NCI-H146 treated with DMSO at 0.1 percent for 48 hours (cell line): ENCODE measurements around the gene CALY.

Source experiments
- DNase-seq: peaks from one replicate; lab custom pipeline; 2025; ENCODE audit not compliant: unreplicated experiment; lab: John Stamatoyannopoulos, UW

CALY gene

GRCh38 chr10:133312016-133312768 is 24.5 kb downstream of the CALY start:
- no peak for DNase-seq

GRCh38 chr10:133311570-133311969 is 25.1 kb downstream of the CALY start:
- no peak for DNase-seq

DNA sequence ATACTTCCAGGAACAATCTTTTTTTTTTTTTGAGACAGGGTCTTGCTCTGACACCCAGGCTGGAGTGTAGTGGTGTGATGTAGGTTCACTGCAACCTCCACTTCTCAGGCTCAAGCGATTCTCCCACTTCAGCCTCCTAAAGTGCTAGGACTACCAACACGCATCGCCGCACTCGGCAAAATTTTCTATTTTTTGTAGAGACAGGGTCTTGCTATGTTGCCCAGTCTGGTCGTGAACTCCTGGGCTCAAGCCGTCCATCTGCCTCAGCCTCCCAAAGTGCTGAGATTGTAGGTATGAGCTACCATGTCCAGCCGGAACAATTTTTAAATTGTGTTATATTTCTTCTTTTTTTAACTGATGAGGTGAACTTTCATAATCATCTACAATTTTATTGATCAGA is 25.9 kb downstream of the CALY start:
- no peak for DNase-seq

DNA sequence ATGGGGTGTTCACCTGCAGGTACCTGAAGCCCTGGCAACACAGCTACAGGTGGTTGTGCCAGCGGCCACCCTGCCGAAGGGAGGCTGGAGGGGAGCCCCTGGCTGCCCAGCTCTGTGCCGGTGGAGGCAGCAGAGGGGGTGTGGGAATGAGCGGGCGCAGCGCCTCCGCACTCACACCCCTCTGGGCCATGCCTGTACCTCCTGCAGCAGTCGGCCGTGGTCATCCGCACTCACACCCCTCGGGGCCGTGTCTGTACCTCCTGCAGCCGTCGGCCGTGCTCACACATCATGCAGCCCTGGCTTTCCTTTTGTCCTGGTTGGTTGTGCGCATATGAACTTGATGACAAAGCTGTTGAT is 26.3 kb downstream of the CALY start:
- DNase-seq, result no peak

GRCh38 chr10:133309720-133310398 is 26.8 kb downstream of the CALY start:
- no peak for DNase-seq

- DNase-seq, result peak; percentile 70
Measured at GRCh38 chr10:133309100-133309719, 27.5 kb downstream of the CALY start.

DNA sequence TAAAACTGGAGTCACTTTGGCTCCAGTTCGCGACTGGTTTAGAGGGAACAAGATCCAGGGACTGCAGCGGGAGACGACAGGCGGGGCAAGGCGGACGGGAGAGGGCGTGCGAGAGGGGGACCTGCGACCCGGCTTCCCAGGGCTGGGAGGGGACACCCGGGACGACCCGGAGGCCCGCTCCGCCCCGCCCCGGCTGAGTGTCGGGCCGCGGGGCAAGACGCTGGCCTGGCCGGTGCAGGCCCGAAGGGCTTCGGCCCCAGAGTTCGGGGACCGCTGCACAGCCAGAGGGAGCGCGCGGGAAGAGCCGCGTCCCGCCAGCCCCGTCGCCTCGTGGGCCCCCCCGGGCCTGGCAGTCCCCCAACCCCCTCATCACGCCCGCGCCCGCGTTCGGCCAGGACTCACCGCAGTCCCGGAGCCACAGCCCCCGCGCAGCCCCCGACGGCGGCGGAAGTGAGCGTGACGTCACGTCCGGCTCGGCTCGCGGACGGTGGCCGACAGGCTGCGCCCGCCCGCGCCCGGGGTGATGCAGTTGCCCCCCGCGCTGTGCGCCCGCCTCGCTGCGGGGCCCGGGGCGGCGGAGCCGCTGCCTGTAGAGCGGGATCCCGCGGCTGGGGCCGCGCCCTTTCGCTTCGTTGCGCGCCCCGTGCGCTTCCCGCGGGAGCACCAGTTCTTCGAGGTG is 28.1 kb downstream of the CALY start, which contains the start of the genes TUBGCP2 and ZNF511:
TUBGCP2 (minus strand) TSS at position 452 of the 679 bp plus-strand sequence. CDS start 5,931 bp downstream, outside the sequence.
ZNF511 (plus strand) TSS at position 494 of the 679 bp plus-strand sequence; CDS start at position 524, 30 bp downstream.
- no peak for DNase-seq

- peak; percentile 44 for DNase-seq
Measured at GRCh38 chr10:133307776-133308420, 28.8 kb downstream of the CALY start.

- no peak for DNase-seq
Measured at GRCh38 chr10:133306941-133307379, 29.7 kb downstream of the CALY start.

DNA sequence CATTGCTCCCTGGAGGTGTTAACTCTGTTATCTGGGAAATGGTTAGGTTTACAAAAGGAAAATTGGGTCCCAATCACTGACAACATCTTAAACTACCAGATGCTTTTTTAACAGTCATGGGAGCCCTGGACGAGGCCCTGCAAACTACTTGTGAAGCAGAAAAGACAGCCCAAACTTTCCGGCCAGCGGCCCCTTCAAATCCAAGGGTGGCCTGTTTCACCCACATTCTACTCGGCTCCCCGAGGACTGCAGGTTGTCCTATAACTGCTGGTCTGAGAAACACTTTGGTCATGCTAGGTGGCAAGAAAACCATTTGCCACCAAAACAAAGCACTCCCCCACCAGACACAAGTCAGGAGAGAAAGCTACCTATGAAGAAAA is 30.6 kb downstream of the CALY start:
- DNase-seq, result no peak

DNA sequence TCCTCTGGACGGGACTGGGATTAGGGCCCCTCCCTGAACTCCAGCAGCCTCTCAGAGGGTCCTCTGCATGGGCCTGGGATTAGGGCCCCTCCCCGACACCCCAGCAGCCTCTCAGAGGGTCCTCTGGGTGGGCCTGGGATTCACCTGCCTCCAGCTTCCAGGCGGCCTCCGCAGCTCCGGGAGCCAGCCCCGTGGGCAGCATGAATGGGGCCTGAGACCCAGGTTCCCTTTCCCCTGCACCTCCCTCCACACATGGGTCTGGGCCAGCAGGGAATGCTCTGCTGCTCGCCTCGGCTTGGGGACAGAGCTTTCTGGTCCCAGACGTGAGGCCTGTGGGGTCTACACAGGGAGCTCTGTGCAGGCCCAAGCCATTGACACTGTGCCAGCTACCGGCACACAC is 33.5 kb downstream of the CALY start:
- no peak for DNase-seq

DNA sequence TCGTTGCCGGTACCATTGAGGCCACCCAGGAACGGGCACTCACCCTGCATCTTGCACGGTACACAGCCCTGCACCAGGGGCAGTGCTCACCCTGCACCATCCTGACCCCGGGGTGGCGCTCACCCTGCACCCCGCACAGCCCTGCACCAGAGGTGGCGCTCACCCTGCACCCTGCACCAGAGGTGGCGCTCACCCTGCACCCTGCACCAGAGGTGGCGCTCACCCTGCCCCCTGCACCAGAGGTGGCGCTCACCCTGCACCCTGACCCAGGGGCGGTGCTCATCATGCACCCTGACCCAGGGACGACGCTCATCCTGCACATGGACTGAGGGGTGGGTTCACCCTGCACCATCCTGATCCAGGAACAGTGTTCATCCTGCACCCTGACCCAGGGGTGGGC is 34.5 kb downstream of the CALY start:
- DNase-seq, result no peak

DNA sequence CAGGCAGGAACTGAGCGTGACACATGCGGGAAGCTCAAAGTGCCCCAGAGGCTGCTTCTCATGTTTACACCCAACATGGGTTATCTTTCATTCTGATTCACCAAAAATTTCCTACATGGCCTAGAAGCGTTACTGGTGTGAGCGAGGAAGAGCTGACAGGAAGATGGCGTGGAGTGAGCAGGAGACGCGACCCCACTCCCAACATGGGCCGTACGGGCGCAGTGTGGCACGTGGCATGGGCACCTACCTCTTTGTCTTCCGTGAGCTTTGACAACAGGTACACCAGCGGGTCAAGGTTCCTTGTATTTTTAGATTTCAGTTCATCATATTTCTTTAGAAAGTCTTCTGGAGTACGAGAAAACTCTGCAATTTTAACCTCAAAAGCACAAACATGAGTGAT is 37.0 kb downstream of the CALY start:
- no peak for DNase-seq

DNA sequence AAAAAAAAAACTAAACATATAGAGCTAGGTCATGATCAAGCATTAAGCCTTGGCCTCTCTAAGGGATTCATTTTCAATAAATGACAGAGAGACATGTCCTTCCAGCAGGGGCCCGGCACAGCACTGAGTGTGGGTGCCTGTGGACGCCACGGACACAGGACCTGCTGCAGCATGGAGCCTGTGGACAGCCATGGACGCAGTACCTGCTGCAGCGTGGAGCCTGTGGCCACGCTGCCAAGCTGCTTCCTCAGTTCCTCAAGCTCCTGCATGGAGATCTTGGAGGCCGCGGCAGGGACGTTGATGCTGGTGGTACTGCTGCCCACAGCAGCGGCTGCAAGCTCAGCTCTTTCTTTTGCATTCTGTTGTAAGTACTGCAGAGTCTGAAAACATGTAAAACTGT is 37.5 kb downstream of the CALY start:
- no peak for DNase-seq

DNA sequence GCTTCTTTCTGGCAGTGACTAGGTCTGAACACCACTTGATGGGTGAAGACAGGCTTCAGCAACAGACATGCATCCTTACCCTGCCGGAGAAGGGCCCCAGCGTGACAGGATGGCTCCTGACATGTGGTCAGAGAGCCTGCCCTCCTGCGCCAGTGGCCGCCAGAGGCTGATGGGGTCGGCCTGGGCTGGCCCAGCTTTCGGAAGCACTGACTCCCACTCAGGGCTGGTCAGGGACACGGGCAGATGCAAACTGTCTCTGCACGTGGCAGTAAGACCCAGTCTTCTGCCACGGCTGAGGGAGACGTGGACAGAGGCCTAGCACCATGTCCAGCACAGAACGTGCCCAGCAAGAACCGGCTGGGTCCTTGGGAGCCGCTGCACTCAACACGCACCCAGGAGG is 38.2 kb downstream of the CALY start:
- DNase-seq, result no peak

GRCh38 chr10:133297504-133297903 is 39.2 kb downstream of the CALY start:
- DNase-seq, result no peak

GRCh38 chr10:133295426-133296320 is 41.0 kb downstream of the CALY start:
- no peak for DNase-seq

- DNase-seq, result no peak
Measured at GRCh38 chr10:133294189-133294588, 42.5 kb downstream of the CALY start.

DNA sequence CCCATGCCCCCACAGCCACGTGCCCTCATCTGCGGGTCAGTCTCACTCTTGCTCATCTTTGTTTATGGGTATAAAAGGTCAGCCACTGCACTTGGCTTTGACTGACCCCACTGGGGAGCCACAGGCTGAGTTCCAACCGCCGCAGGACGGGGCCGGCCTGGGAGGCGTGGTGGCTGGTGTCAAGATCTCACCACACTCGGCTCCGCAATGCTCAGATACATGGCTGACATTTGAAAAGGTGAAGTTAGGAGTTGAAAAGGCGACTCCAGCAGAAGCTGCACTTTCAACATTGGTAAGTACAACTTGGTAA is 42.9 kb downstream of the CALY start:
- DNase-seq, result no peak
